HG02970 (cell line): ENCODE measurements around the gene SOST.

Source experiments
- ATAC-seq: cut with Tn5 transposase; IDR thresholded peaks from one replicate; pipeline ENCODE4 v1.9.1; 2021; ENCODE audit warnings: mild to moderate bottlenecking, moderate library complexity, moderate number of reproducible peaks; ENCODE audit not compliant: unreplicated experiment, low FRiP score

The SOST gene

GRCh38 chr17:43713494-43714162 lies 45.0 kb downstream of the SOST start:
- no peak for ATAC-seq

DNA sequence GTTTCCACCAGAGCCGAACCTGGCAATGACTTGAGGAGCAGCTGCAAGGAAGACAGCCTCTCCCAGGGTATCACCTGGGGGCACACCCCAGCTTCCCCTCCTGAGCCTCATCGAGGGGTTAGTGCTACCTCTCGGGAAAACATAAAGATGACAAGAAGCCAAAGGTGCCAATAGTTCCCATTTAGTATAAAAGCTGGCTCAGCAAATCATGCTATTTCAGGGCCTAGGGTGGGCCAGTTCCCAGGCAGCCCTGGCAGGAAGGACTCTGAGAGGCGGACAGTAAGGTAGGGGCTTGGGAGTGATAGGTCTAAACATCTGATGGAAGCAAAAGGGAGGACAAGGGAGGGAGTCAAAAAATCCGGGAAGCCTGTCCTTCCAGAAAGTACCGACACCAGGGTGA lies 46.2 kb downstream of the SOST start:
- ATAC-seq, result no peak

- no peak for ATAC-seq
Measured at GRCh38 chr17:43710101-43710500, 48.5 kb downstream of the SOST start.

DNA sequence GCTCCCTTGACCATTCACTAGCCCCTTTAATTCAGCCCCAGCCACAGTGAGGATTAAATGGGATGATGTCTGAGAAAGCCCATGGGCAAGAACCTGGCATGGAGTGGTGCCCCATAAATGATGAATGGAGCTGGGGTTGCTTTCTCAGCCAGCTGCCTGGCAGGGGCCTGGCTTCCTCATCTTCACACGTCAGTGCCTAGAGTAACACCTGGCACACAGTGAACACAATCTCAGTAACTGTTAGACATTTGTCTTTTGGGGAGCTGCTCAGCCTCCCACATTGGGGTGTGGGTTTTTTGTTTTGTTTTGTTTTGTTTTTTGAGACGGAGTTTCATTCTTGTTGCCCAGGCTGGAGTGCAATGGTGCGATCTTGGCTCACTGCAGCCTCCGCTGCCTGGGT lies 49.4 kb downstream of the SOST start:
- ATAC-seq, result no peak

GRCh38 chr17:43707184-43707583 lies 51.4 kb downstream of the SOST start:
- ATAC-seq, result no peak

- no peak for ATAC-seq
Measured at GRCh38 chr17:43706235-43706634, 52.4 kb downstream of the SOST start.
